B cell (primary cell): ENCODE data around the gene FIGNL2. TPM values are rescaled to one million over a fixed set of nuclear protein-coding genes. Genes with fewer than 3 reads are reported as not detected.

ENCODE experiments used
- ATAC-seq: fragments of 200-7000 bp; cut with Tn5 transposase; one replicate; pipeline ENCODE4 v1.10.0; 2021; ENCODE audit warnings: low read depth, mild to moderate bottlenecking, moderate number of reproducible peaks, moderate library complexity
- CTCF ChIA-PET: fragments of 350-600 bp; sonication (Branson Sonifier 250); formaldehyde crosslinking; loops from one replicate; lab custom pipeline; 2021; ENCODE audit warnings: antibody characterized with exemption, inconsistent platforms; lab: Charles Lee
- POLR2A ChIA-PET: fragments of 350-600 bp; sonication (Branson Sonifier 250); formaldehyde crosslinking; loops from one replicate; lab custom pipeline; 2021; ENCODE audit warnings: antibody characterized with exemption; lab: Charles Lee
- DNase-seq: peaks from one replicate; pipeline ENCODE4 v3.0.0; 2013
- H2AFZ ChIP-seq: 2 replicates; pipeline ENCODE4 v1.6.1; 2012; ENCODE audit warnings: mild to moderate bottlenecking, low read depth, low read length; ENCODE audit not compliant: insufficient read depth, poor library complexity, severe bottlenecking
- H3K27ac ChIP-seq, 2 donors: 1 replicate in 1 of 2; 2 replicates in 1 of 2; pipeline ENCODE4 v1.5.1; 2012 to 2013; ENCODE audit warnings: low read length in 2 of 2, mild to moderate bottlenecking in 2 of 2, moderate library complexity in 1 of 2
- H3K27me3 ChIP-seq, 4 experiments: fragments of 200-600 bp in 1 of 4; sonication (generic) in 1 of 4; replicated peaks in 1 of 4; 1 replicate in 2 of 4; 2 replicates in 2 of 4; pipeline versions ENCODE4 v1.6.1 to v1.7.0; 2013 to 2016; ENCODE audit warnings: low read length in 3 of 4, mild to moderate bottlenecking in 2 of 4, mixed read lengths in 1 of 4, moderate library complexity in 1 of 4; ENCODE audit not compliant: insufficient read depth in 4 of 4, control insufficient read depth in 3 of 4; ENCODE audit errors: control extremely low read depth in 1 of 4
- H3K36me3 ChIP-seq, 2 experiments: replicated peaks in 1 of 2; 1 replicate in 1 of 2; 2 replicates in 1 of 2; pipeline versions ENCODE4 v1.6.1 to v1.7.1; 2013; ENCODE audit warnings: low read length in 1 of 2; ENCODE audit not compliant: insufficient read depth in 2 of 2, control insufficient read depth in 1 of 2; ENCODE audit errors: control extremely low read depth in 1 of 2, extremely low read depth in 1 of 2
- H3K4me1 ChIP-seq, 2 donors: fragments of 200-600 bp in 1 of 2; sonication (generic) in 1 of 2; 1 replicate in 1 of 2; 2 replicates in 1 of 2; pipeline versions ENCODE4 v1.5.1 to v1.6.1; 2013 to 2017; ENCODE audit warnings: low read length in 2 of 2; ENCODE audit not compliant: control insufficient read depth in 2 of 2, insufficient read depth in 2 of 2
- H3K4me2 ChIP-seq: replicated peaks from 2 replicates; pipeline ENCODE3; 2012; ENCODE audit warnings: mild to moderate bottlenecking, low read depth, low read length; ENCODE audit not compliant: poor library complexity, severe bottlenecking
- H3K4me3 ChIP-seq, 5 experiments: fragments of 200-600 bp in 1 of 5; sonication (generic) in 1 of 5; 1 replicate in 3 of 5; 2 replicates in 2 of 5; pipeline versions ENCODE4 v1.5.1 to v1.7.0; 2011 to 2016; ENCODE audit warnings: low read length in 4 of 5, mild to moderate bottlenecking in 4 of 5, low read depth in 2 of 5, control low read depth in 1 of 5, moderate library complexity in 1 of 5; ENCODE audit not compliant: insufficient read depth in 1 of 5; ENCODE audit errors: control extremely low read depth in 1 of 5, extremely low read depth in 1 of 5
- H3K79me2 ChIP-seq: fragments of 200-600 bp; sonication (generic); one replicate; pipeline ENCODE4 v1.6.0; 2016; ENCODE audit warnings: low read length; ENCODE audit not compliant: control insufficient read depth, insufficient read depth
- H3K9ac ChIP-seq: fragments of 200-600 bp; sonication (generic); 2 replicates; pipeline ENCODE4 v1.6.1; 2017; ENCODE audit warnings: mild to moderate bottlenecking, low read length, moderate library complexity
- H3K9me3 ChIP-seq, 3 donors: one replicate each; pipeline versions ENCODE4 v1.6.1 to v1.7.1; 2013; ENCODE audit warnings: low read length in 2 of 3; ENCODE audit not compliant: control insufficient read depth in 2 of 3, insufficient read depth in 1 of 3; ENCODE audit errors: control extremely low read depth in 1 of 3
- H4K20me1 ChIP-seq: 2 replicates; pipeline ENCODE4 v1.6.0; 2012; ENCODE audit warnings: mild to moderate bottlenecking, low read length; ENCODE audit not compliant: insufficient read depth, control insufficient read depth, poor library complexity, severe bottlenecking
- H3K27ac Mint-ChIP-seq: one replicate; pipeline ENCODE4 v1.8.0; 2021; ENCODE audit warnings: mixed read lengths
- H3K27me3 Mint-ChIP-seq: one replicate; pipeline ENCODE4 v1.8.0; 2021; ENCODE audit warnings: mixed read lengths
- H3K4me1 Mint-ChIP-seq: one replicate; pipeline ENCODE4 v1.8.0; 2021; ENCODE audit warnings: mixed read lengths
- H3K4me3 Mint-ChIP-seq: one replicate; pipeline ENCODE4 v1.8.0; 2021; ENCODE audit warnings: mixed read lengths
- H3K9me3 Mint-ChIP-seq: one replicate; pipeline ENCODE4 v1.8.0; 2022; ENCODE audit warnings: mixed read lengths; ENCODE audit not compliant: insufficient read depth
- EZH2 ChIP-seq: IDR thresholded peaks from 2 replicates; pipeline ENCODE4 v1.6.1; 2012; ENCODE audit warnings: borderline replicate concordance, low read depth, mild to moderate bottlenecking, moderate library complexity, low read length; ENCODE audit not compliant: insufficient read depth, poor library complexity, severe bottlenecking
- WGBS: methylation state at CpG from one replicate; pipeline ENCODE4 v1.1.5; 2013; ENCODE audit warnings: missing lambda C conversion rate; ENCODE audit not compliant: insufficient coverage; 5-methylcytosine and 5-hydroxymethylcytosine counted together
- intact Hi-C: fragments of 100-400 bp; cut with micrococcal nuclease; formaldehyde crosslinking; loops from one replicate; pipeline ENCODE4 v1.10.0; 2022
- polyA plus RNA-seq: library from polyadenylated mRNA; depleted of rRNA; stranded (reverse); fragments of >200 nt; gene quantifications from 2 replicates; pipeline ENCODE4 v1.2.3, GENCODE V29; 2012
- total RNA-seq, 2 donors: library from RNA; stranded (reverse); fragments of 120-200 nt in 1 of 2; gene quantifications; 1 replicate in 1 of 2; 2 replicates in 1 of 2; pipeline versions ENCODE4 v1.2.3 to v1.2.4, GENCODE V29; 2013 to 2022
- TF ChIP-seq, protein P1 (sequence below): fragments of 200-600 bp; IDR thresholded peaks from one replicate; pipeline ENCODE4 v1.8.0; 2022; ENCODE audit warnings: antibody characterized with exemption, mild to moderate bottlenecking

FIGNL2 gene
- total and polyA plus RNA-seq, 2 donors (not counting 1 experiment from before 2014, with no cell fraction given): 0.16 to 0.79 TPM

DNA sequence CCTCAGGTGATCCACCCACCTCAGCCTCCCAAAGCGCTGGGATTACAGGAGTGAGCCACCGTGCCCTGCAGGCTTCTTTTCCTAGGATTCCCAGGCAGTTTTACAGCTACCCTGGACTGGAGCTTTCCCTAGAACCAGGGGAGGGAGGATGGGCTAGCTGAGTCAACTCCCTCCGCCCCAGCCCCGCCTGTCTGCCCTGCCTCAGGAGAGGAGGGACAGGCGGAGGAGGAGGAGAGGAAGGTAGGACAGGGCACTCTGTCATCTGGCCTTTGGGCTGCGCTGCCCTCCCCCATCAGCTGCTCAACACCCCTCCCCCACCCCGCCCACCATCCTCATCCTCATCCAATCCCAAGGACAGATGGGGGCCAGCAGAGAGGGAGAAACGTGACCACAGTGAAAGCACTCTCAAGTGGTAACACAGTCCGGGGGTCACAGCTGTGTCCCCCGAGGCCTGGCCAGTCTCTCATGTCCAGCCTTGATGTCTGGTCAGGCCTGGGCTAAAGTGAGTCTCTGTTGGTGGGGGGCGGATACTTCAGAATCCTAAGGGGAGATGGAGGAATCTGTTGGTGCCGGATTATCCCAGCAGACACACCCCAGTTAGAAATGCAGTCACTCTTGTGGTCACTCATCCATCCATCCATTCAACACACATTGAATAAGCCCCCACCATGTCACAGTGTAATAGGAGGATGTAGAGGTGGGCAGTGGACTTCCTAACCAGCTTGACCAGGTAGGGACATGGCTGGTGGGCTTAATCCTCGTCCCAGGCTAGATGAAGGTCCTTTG, 12.3 kb downstream of the FIGNL2 start:
- Histone ChIP-seq H3K36me3 (no peaks in the 10 kb centered on the region), H3K4me3 (no peak overlapping the region), H2AFZ (no peak overlapping the region), H4K20me1 (no peaks in the 10 kb centered on the region), H3K79me2 (no peaks in the 10 kb centered on the region), H3K9ac (no peak overlapping the region), H3K27ac (no peak overlapping the region), H3K9me3 (peaks cover 0 to 10% (median 0%) of the 10 kb centered on the region in 3 donors), H3K4me1 (peaks cover 8% of the 10 kb centered on the region in 2 donors), H3K4me2 (no peak overlapping the region), H3K27me3 (peaks cover 0 to 49% (median 11%) of the 10 kb centered on the region in 4 experiments)
- DNase-seq (no peak), ATAC-seq (no peak)
- Mint-ChIP-seq H3K27ac (no peak overlapping the region), H3K27me3 (peaks cover 48% of the 10 kb centered on the region), H3K9me3 (no peaks in the 10 kb centered on the region), H3K4me1 (peaks cover 12% of the 10 kb centered on the region), H3K4me3 (no peak overlapping the region)
- ChIA-PET CTCF (no interaction called here), POLR2A (no interaction called here)
- intact Hi-C loops: no loop called here
- 62% methylated on average over 3 of the region's 13 CpGs for WGBS
- TF ChIP-seq, protein P1, sequence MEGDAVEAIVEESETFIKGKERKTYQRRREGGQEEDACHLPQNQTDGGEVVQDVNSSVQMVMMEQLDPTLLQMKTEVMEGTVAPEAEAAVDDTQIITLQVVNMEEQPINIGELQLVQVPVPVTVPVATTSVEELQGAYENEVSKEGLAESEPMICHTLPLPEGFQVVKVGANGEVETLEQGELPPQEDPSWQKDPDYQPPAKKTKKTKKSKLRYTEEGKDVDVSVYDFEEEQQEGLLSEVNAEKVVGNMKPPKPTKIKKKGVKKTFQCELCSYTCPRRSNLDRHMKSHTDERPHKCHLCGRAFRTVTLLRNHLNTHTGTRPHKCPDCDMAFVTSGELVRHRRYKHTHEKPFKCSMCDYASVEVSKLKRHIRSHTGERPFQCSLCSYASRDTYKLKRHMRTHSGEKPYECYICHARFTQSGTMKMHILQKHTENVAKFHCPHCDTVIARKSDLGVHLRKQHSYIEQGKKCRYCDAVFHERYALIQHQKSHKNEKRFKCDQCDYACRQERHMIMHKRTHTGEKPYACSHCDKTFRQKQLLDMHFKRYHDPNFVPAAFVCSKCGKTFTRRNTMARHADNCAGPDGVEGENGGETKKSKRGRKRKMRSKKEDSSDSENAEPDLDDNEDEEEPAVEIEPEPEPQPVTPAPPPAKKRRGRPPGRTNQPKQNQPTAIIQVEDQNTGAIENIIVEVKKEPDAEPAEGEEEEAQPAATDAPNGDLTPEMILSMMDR: no peak
- TF ChIP-seq EZH2: no peak

DNA sequence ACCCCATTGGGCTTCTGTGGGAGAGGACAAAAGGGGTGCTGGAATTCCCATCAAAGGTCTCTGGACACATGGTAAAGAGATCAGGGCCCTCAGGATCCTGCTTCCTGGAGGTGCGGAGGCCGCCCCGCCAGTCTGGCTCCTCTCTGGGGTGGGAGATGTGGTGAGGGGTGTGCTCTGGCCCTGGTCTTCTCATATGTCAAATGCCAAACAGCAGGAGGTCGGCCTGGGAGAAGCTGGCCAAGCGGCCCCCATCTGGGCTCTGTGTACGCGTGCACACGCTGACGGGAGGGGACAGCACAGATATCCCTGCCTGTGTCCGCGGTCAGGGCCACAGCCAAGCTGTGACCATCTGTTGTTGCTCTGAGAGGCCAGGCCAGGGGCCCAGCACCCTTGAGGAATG, 14.1 kb downstream of the FIGNL2 start:
- ChIA-PET CTCF (no interaction called here), POLR2A (no interaction called here)
- Mint-ChIP-seq H3K4me3 (no peak overlapping the region), H3K4me1 (peaks cover 12% of the 10 kb centered on the region), H3K27me3 (peaks cover 48% of the 10 kb centered on the region), H3K9me3 (no peaks in the 10 kb centered on the region), H3K27ac (no peak overlapping the region)
- Histone ChIP-seq H3K4me1 (peaks cover 8% of the 10 kb centered on the region in 2 donors), H4K20me1 (no peaks in the 10 kb centered on the region), H3K27me3 (peaks cover 0 to 51% (median 9%) of the 10 kb centered on the region in 4 experiments), H3K4me2 (no peak overlapping the region), H3K27ac (no peak overlapping the region), H3K36me3 (no peaks in the 10 kb centered on the region), H2AFZ (no peak overlapping the region), H3K9me3 (peaks cover 0 to 6% (median 0%) of the 10 kb centered on the region in 3 donors), H3K79me2 (no peaks in the 10 kb centered on the region), H3K4me3 (no peak overlapping the region), H3K9ac (no peak overlapping the region)
- intact Hi-C loops: no loop called here
- ATAC-seq (no peak), DNase-seq (no peak)
- TF ChIP-seq, protein P1: no peak
- TF ChIP-seq EZH2: no peak
- 92% methylated on average over 11 of the region's 11 CpGs for WGBS
